Panc1 (cell line): ENCODE measurements around the gene YOD1. TPM values are rescaled to one million over a fixed set of nuclear protein-coding genes. Genes with fewer than 3 reads are reported as not detected.

Source experiments
- ATAC-seq: fragments of 200-7000 bp; cut with Tn5 transposase; 2 replicates; pipeline ENCODE4 v1.9.1; 2020; ENCODE audit warnings: mild to moderate bottlenecking, moderate library complexity
- BruUV-seq: library from RNA; stranded (reverse); fragments of 400-500 nt; replicated peaks from 2 replicates; lab custom pipeline; 2021; lab: Mats Ljungman, UMichigan
- CTCF ChIA-PET: fragments of 300-600 bp; sonication (Branson Sonifier 250); formaldehyde crosslinking; loops from one replicate; lab custom pipeline; 2022; ENCODE audit warnings: antibody characterized with exemption; lab: Charles Lee
- POLR2A ChIA-PET: fragments of 300-600 bp; sonication (Branson Sonifier 250); formaldehyde crosslinking; loops from one replicate; lab custom pipeline; 2022; ENCODE audit warnings: antibody characterized with exemption; lab: Charles Lee
- DNase-seq: peaks from one replicate; pipeline ENCODE4 v3.0.0-alpha.2; 2010; ENCODE audit warnings: low read depth, low spot score
- H3K27ac ChIP-seq: 2 replicates; pipeline ENCODE4 v1.5.1; 2011; ENCODE audit warnings: mild to moderate bottlenecking, low read length, inconsistent platforms
- H3K27me3 ChIP-seq: fragments of 200-500 bp; sonication (Bioruptor generic); 2 replicates; pipeline ENCODE4 v1.6.0; 2014; ENCODE audit warnings: low read length, inconsistent platforms; ENCODE audit not compliant: control insufficient read depth, insufficient read depth
- H3K36me3 ChIP-seq: fragments of 200-500 bp; sonication (Bioruptor generic); 2 replicates; pipeline ENCODE4 v1.5.1; 2014; ENCODE audit warnings: inconsistent platforms, mild to moderate bottlenecking, low read length, moderate library complexity; ENCODE audit not compliant: control insufficient read depth, insufficient read depth
- H3K4me1 ChIP-seq: 2 replicates; pipeline ENCODE4 v1.5.1; 2011; ENCODE audit warnings: inconsistent platforms, mild to moderate bottlenecking, low read length, moderate library complexity; ENCODE audit not compliant: control insufficient read depth, insufficient read depth
- H3K4me3 ChIP-seq, 2 experiments: 2 replicates each; pipeline ENCODE4 v1.5.1; 2011 to 2012; ENCODE audit warnings: low read depth in 2 of 2, low read length in 2 of 2, mild to moderate bottlenecking in 2 of 2, inconsistent platforms in 1 of 2, moderate library complexity in 1 of 2
- H3K9me3 ChIP-seq: fragments of 200-500 bp; sonication (Bioruptor generic); 2 replicates; pipeline ENCODE4 v1.5.1; 2014; ENCODE audit warnings: low read depth, mild to moderate bottlenecking, inconsistent platforms, low read length, moderate library complexity; ENCODE audit not compliant: control insufficient read depth, insufficient read depth
- CTCF ChIP-seq: fragments of 450-650 bp; IDR thresholded peaks from 2 replicates; pipeline ENCODE4 v1.5.1; 2017; ENCODE audit warnings: mild to moderate bottlenecking
- POLR2AphosphoS5 ChIP-seq: IDR thresholded peaks from 2 replicates; pipeline ENCODE4 v1.6.1; 2012; ENCODE audit warnings: mild to moderate bottlenecking, low read depth, low read length, moderate library complexity
- REST ChIP-seq, 2 experiments: IDR thresholded peaks; 2 replicates each; pipeline ENCODE4 v1.6.1; 2011 to 2012; ENCODE audit warnings: low read depth in 2 of 2, control low read depth in 1 of 2, low read length in 1 of 2, mild to moderate bottlenecking in 1 of 2, moderate library complexity in 1 of 2; ENCODE audit not compliant: insufficient read depth in 1 of 2
- SIN3A ChIP-seq: IDR thresholded peaks from 2 replicates; pipeline ENCODE4 v1.6.1; 2012; ENCODE audit warnings: low read depth, mild to moderate bottlenecking, low read length, moderate library complexity, borderline replicate concordance; ENCODE audit not compliant: insufficient read depth
- TCF7L2 ChIP-seq: IDR thresholded peaks from 2 replicates; pipeline ENCODE4 v1.6.1; 2011; ENCODE audit warnings: mild to moderate bottlenecking, low read depth, low read length, inconsistent platforms
- in situ Hi-C: cut with HindIII; loops from 2 replicates; pipeline ENCODE4 v1.10.0; 2016; ENCODE audit warnings: low sequenced_read_pairs, low pct_unique_long_range_greater_than_20kb
- intact Hi-C: fragments of 100-400 bp; cut with micrococcal nuclease; formaldehyde crosslinking; loops from one replicate; pipeline ENCODE4 v1.10.0; 2022; ENCODE audit not compliant: unreplicated experiment
- total RNA-seq: library from RNA; stranded (reverse); gene quantifications from one replicate; pipeline ENCODE4 v1.2.1, GENCODE V29; 2021; ENCODE audit not compliant: unreplicated experiment

Gene YOD1
- total RNA-seq, 1 experiment from 2014 or later = 7.1 TPM

- in situ Hi-C loops (no loop called here), intact Hi-C loops (no loop called here)
- ChIA-PET POLR2A (no interaction called here), CTCF (interaction anchor here (0.6 kb wide), 1 partner anchor 195 kb away, joined by 4 read pairs; no protein-coding TSS in a partner anchor)
- DNase-seq (no peak), ATAC-seq (no peak)
- H3K27me3 ChIP-seq = peaks cover 13% of the 10 kb centered on the region
- H3K4me1 ChIP-seq = no peaks in the 10 kb centered on the region
- H3K4me3 ChIP-seq = no peak overlapping the region
- no peaks in the 10 kb centered on the region for H3K9me3 ChIP-seq
- H3K36me3 ChIP-seq = no peaks in the 10 kb centered on the region
- BruUV-seq = no TSS peak
- TF ChIP-seq CTCF (no peak), SIN3A (no peak), REST (IDR thresholded peaks at IDR 0.05; ENCODE audit: insufficient read depth in 1 of 2, low read depth in 2 of 2, low read length in 1 of 2) (no peak), POLR2AphosphoS5 (no peak), TCF7L2 (no peak)
- H3K27ac ChIP-seq = no peak overlapping the region
Observed at GRCh38 chr1:207014728-207015127, 36.3 kb downstream of the YOD1 start.

- Histone ChIP-seq H3K27ac (no peak overlapping the region), H3K4me3 (no peak overlapping the region), H3K4me1 (no peaks in the 10 kb centered on the region), H3K9me3 (no peaks in the 10 kb centered on the region), H3K27me3 (peaks cover 13% of the 10 kb centered on the region), H3K36me3 (no peaks in the 10 kb centered on the region)
- BruUV-seq = no TSS peak
- DNase-seq = no peak
- ATAC-seq = no peak
- ChIA-PET POLR2A (no interaction called here), CTCF (no interaction called here)
- intact Hi-C loops = no loop called here
- in situ Hi-C loops = no loop called here
- TF ChIP-seq POLR2AphosphoS5 (no peak), REST (IDR thresholded peaks at IDR 0.05; ENCODE audit: insufficient read depth in 1 of 2, low read depth in 2 of 2, low read length in 1 of 2) (no peak), TCF7L2 (no peak), CTCF (no peak), SIN3A (no peak)
Observed at GRCh38 chr1:207013321-207014085, 37.5 kb downstream of the YOD1 start.
